HepG2 (cell line): ENCODE measurements around the gene NFYC. TPM values are rescaled to one million over a fixed set of nuclear protein-coding genes. Genes with fewer than 3 reads are reported as not detected.
A peak's percentile ranks its signal among the peaks of the same experiment; 100 is the strongest.

ENCODE experiments used
- ATF4 ChIP-seq, 2 experiments: fragments of 450-650 bp in 1 of 2; sonication (generic) in 1 of 2; formaldehyde crosslinking; IDR thresholded peaks; 2 replicates each; pipeline versions ENCODE4 v1.5.0 to v1.8.0; 2020 to 2022; ENCODE audit warnings: mild to moderate bottlenecking in 1 of 2, missing genetic modification reagents in 1 of 2
- ERF ChIP-seq: IDR thresholded peaks from 2 replicates; pipeline ENCODE4 v1.6.1; 2018; ENCODE audit warnings: missing biosample characterization, missing genetic modification reagents
- FOSL1 ChIP-seq: sonication (generic); formaldehyde crosslinking; IDR thresholded peaks from 2 replicates; pipeline ENCODE4 v1.9.0; 2021; ENCODE audit warnings: missing genetic modification reagents, borderline replicate concordance
- GFI1 ChIP-seq: sonication (generic); formaldehyde crosslinking; IDR thresholded peaks from 2 replicates; pipeline ENCODE4 v1.5.0; 2020; ENCODE audit warnings: missing genetic modification reagents, mild to moderate bottlenecking, borderline replicate concordance
- HDAC1 ChIP-seq: sonication (generic); formaldehyde crosslinking; IDR thresholded peaks from 2 replicates; pipeline ENCODE4 v1.5.1; 2020; ENCODE audit warnings: mild to moderate bottlenecking, missing genetic modification reagents
- HES4 ChIP-seq: sonication (generic); formaldehyde crosslinking; IDR thresholded peaks from 2 replicates; pipeline ENCODE4 v1.9.0; 2021; ENCODE audit warnings: mild to moderate bottlenecking, missing genetic modification reagents, borderline replicate concordance
- MIER2 ChIP-seq: IDR thresholded peaks from 2 replicates; pipeline ENCODE4 v1.6.1; 2016; ENCODE audit warnings: missing biosample characterization, missing genetic modification reagents
- PAXIP1 ChIP-seq: sonication (generic); formaldehyde crosslinking; conservative IDR thresholded peaks from 2 replicates; pipeline ENCODE4 v1.4.0; 2020; ENCODE audit warnings: mild to moderate bottlenecking, missing genetic modification reagents, moderate library complexity
- REL ChIP-seq: sonication (generic); formaldehyde crosslinking; conservative IDR thresholded peaks from 2 replicates; pipeline ENCODE4 v1.8.0; 2022; ENCODE audit warnings: mild to moderate bottlenecking, missing genetic modification reagents, moderate library complexity
- TARDBP ChIP-seq: sonication (generic); formaldehyde crosslinking; IDR thresholded peaks from 2 replicates; pipeline ENCODE4 v1.8.0; 2022; ENCODE audit warnings: mild to moderate bottlenecking, missing genetic modification reagents
- ZIK1 ChIP-seq: sonication (generic); formaldehyde crosslinking; IDR thresholded peaks from 2 replicates; pipeline ENCODE4 v1.5.0; 2020; ENCODE audit warnings: mild to moderate bottlenecking, low read depth, missing genetic modification reagents, borderline replicate concordance
- ZKSCAN5 ChIP-seq: sonication (generic); formaldehyde crosslinking; IDR thresholded peaks from 2 replicates; pipeline ENCODE4 v1.5.1; 2020; ENCODE audit warnings: mild to moderate bottlenecking, missing genetic modification reagents
- ZNF354B ChIP-seq: sonication (generic); formaldehyde crosslinking; IDR thresholded peaks from 2 replicates; pipeline ENCODE4 v1.8.0; 2022; ENCODE audit warnings: mild to moderate bottlenecking, missing genetic modification reagents
- ZNF607 ChIP-seq: sonication (generic); formaldehyde crosslinking; IDR thresholded peaks from 2 replicates; pipeline ENCODE4 v1.5.1; 2020; ENCODE audit warnings: missing genetic modification reagents, mild to moderate bottlenecking, borderline replicate concordance
- ZNF619 ChIP-seq: sonication (generic); formaldehyde crosslinking; IDR thresholded peaks from 2 replicates; pipeline ENCODE4 v1.4.0; 2020; ENCODE audit warnings: mild to moderate bottlenecking, missing genetic modification reagents
- polyA plus RNA-seq, 8 experiments: library from polyadenylated mRNA; depleted of rRNA in 3 of 8; stranded (reverse) in 7 of 8; unstranded in 1 of 8; fragments of >200 nt; fragmentation: Illumina TruSeq in 4 of 8; extraction: Trizol in 4 of 8; gene quantifications; 2 replicates each; pipeline versions ENCODE4 v1.2.1 to v1.2.3, GENCODE V29; 2011 to 2016; ENCODE audit warnings: low read depth in 4 of 8, missing spikeins in 1 of 8, mixed read lengths in 1 of 8; ENCODE audit not compliant: insufficient read depth in 1 of 8
- total RNA-seq, 5 experiments: library from RNA; depleted of rRNA; stranded (reverse); fragments of >200 nt; fragmentation: Illumina TruSeq; extraction: Trizol; gene quantifications; 2 replicates each; pipeline ENCODE4 v1.2.3, GENCODE V29; 2016; ENCODE audit warnings: low read depth in 1 of 5
- TF ChIP-seq, protein P1 (sequence below): IDR thresholded peaks from 2 replicates; pipeline ENCODE4 v1.6.1; 2016; ENCODE audit warnings: low read depth, borderline replicate concordance
- TF ChIP-seq, protein P2 (sequence below): sonication (generic); formaldehyde crosslinking; IDR thresholded peaks from 2 replicates; pipeline ENCODE4 v1.8.0; 2022; ENCODE audit warnings: low read depth, missing genetic modification reagents
- TF ChIP-seq, protein P3 (sequence below): sonication (generic); formaldehyde crosslinking; IDR thresholded peaks from 2 replicates; pipeline ENCODE4 v1.5.0; 2020; ENCODE audit warnings: missing genetic modification reagents
- TF ChIP-seq, protein P4 (sequence below): sonication (generic); formaldehyde crosslinking; conservative IDR thresholded peaks from 2 replicates; pipeline ENCODE4 v1.4.0; 2020; ENCODE audit warnings: missing genetic modification reagents
- TF ChIP-seq, protein P5 (sequence below): IDR thresholded peaks from 2 replicates; pipeline ENCODE4 v1.6.1; 2018; ENCODE audit warnings: missing genetic modification reagents

Gene NFYC
- total and polyA plus RNA-seq, 2 of the 13 experiments (the other 11 are each of a cell fraction or from before 2014, with no cell fraction given), result 33.9 to 73.7 TPM

GRCh38 chr1:40709100-40709801 lies 17.7 kb downstream of the NFYC start (continued):
- TF ChIP-seq, protein P1, sequence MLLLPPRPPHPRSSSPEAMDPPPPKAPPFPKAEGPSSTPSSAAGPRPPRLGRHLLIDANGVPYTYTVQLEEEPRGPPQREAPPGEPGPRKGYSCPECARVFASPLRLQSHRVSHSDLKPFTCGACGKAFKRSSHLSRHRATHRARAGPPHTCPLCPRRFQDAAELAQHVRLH (CRISPR knock-in tag), result no peak
- TF ChIP-seq, protein P2, sequence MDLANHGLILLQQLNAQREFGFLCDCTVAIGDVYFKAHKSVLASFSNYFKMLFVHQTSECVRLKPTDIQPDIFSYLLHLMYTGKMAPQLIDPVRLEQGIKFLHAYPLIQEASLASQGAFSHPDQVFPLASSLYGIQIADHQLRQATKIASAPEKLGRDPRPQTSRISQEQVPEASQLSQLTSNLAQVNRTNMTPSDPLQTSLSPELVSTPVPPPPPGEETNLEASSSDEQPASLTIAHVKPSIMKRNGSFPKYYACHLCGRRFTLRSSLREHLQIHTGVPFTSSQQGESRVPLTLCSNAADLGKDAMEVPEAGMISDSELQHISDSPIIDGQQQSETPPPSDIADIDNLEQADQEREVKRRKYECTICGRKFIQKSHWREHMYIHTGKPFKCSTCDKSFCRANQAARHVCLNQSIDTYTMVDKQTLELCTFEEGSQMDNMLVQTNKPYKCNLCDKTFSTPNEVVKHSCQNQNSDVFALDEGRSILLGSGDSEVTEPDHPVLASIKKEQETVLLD, result no peak
- no peak for TF ChIP-seq ZKSCAN5
- no peak for TF ChIP-seq ZIK1
- TF ChIP-seq TARDBP (CRISPR knock-in tag), result no peak
- TF ChIP-seq ERF, result peak; percentile 80
- TF ChIP-seq, protein P3, sequence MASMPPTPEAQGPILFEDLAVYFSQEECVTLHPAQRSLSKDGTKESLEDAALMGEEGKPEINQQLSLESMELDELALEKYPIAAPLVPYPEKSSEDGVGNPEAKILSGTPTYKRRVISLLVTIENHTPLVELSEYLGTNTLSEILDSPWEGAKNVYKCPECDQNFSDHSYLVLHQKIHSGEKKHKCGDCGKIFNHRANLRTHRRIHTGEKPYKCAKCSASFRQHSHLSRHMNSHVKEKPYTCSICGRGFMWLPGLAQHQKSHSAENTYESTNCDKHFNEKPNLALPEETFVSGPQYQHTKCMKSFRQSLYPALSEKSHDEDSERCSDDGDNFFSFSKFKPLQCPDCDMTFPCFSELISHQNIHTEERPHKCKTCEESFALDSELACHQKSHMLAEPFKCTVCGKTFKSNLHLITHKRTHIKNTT, result no peak
- TF ChIP-seq MIER2 (CRISPR knock-in tag), result no peak
- TF ChIP-seq ZNF619 (CRISPR knock-in tag), result no peak
- no peak for TF ChIP-seq HES4 (CRISPR knock-in tag)
- TF ChIP-seq, protein P4, sequence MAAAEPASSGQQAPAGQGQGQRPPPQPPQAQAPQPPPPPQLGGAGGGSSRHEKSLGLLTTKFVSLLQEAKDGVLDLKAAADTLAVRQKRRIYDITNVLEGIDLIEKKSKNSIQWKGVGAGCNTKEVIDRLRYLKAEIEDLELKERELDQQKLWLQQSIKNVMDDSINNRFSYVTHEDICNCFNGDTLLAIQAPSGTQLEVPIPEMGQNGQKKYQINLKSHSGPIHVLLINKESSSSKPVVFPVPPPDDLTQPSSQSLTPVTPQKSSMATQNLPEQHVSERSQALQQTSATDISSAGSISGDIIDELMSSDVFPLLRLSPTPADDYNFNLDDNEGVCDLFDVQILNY (CRISPR knock-in tag), result no peak
- TF ChIP-seq GFI1 (CRISPR knock-in tag), result peak; percentile 45; the same call in 1 of the 2 replicates
- TF ChIP-seq ZNF354B (CRISPR knock-in tag), result no peak
- TF ChIP-seq, protein P5, sequence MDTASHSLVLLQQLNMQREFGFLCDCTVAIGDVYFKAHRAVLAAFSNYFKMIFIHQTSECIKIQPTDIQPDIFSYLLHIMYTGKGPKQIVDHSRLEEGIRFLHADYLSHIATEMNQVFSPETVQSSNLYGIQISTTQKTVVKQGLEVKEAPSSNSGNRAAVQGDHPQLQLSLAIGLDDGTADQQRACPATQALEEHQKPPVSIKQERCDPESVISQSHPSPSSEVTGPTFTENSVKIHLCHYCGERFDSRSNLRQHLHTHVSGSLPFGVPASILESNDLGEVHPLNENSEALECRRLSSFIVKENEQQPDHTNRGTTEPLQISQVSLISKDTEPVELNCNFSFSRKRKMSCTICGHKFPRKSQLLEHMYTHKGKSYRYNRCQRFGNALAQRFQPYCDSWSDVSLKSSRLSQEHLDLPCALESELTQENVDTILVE (CRISPR knock-in tag), result peak; percentile 32; the same call in 1 of the 2 replicates
- TF ChIP-seq REL (CRISPR knock-in tag), result no peak
- no peak for TF ChIP-seq FOSL1
- no peak for TF ChIP-seq ZNF607 (CRISPR knock-in tag)
- TF ChIP-seq HDAC1, result peak; percentile 68
- TF ChIP-seq PAXIP1, result no peak; the same call in 1 of the 2 replicates
- no peak for TF ChIP-seq ATF4 (CRISPR knock-in tag; IDR thresholded peaks at IDR 0.05)
